ENCODE measurements around the gene TANC1. TPM values are rescaled to one million over a fixed set of nuclear protein-coding genes. Genes with fewer than 3 reads are reported as not detected.

TANC1 gene
- total RNA-seq, 1 experiment from 2014 or later, result 2.5 TPM

DNA sequence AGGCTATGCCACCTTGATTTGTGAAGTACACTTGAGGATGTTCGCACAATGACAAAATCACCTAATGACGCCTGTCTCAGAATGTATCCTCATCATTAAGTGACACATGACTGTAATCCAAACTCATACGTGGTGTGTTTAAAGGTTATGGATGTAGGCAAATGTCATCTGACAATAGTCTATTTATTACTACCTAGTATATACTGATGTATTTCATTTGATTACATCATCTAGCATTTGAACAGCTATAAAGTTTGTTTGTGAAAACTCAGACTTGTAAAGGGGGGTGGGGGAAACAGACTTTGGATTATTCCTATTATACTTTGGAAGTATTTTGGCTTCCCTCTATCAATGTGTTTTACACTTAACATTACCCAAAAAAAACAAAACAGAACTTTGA lies 129.9 kb downstream of the TANC1 start:
- WGBS (ENCODE audit: extremely low coverage, insufficient read length, low lambda C conversion rate), result no CpG with 5 or more reads among the region's 3 CpGs
- no peak overlapping the region for H3K9ac ChIP-seq (ENCODE audit: extremely low read depth, insufficient read length, low read length)
- H3K27me3 ChIP-seq (ENCODE audit: insufficient read depth, low read length), result no peaks in the 10 kb centered on the region
- Mint-ChIP-seq H3K27ac (no peak overlapping the region), H3K4me3 (no peak overlapping the region), H3K27me3 (ENCODE audit: low read depth) (no peaks in the 10 kb centered on the region; the same call in none of the 2 replicates), H3K9me3 (peaks cover 12 to 13% of the 10 kb centered on the region in 2 experiments), H3K36me3 (ENCODE audit: insufficient read depth in 1 of 3, low read depth in 3 of 3) (peaks cover 4 to 14% (median 9%) of the 10 kb centered on the region in 3 experiments; a peak in 6 of 7 replicates), H3K4me1 (0 out of 4 replicates have a peak, but pooled peaks cover 0 to 2% of the 10 kb centered on the region in 2 experiments)
- H3K9me3 ChIP-seq (ENCODE audit: control insufficient read depth, low read depth, low read length), result no peaks in the 10 kb centered on the region
- TF ChIP-seq, protein P1, sequence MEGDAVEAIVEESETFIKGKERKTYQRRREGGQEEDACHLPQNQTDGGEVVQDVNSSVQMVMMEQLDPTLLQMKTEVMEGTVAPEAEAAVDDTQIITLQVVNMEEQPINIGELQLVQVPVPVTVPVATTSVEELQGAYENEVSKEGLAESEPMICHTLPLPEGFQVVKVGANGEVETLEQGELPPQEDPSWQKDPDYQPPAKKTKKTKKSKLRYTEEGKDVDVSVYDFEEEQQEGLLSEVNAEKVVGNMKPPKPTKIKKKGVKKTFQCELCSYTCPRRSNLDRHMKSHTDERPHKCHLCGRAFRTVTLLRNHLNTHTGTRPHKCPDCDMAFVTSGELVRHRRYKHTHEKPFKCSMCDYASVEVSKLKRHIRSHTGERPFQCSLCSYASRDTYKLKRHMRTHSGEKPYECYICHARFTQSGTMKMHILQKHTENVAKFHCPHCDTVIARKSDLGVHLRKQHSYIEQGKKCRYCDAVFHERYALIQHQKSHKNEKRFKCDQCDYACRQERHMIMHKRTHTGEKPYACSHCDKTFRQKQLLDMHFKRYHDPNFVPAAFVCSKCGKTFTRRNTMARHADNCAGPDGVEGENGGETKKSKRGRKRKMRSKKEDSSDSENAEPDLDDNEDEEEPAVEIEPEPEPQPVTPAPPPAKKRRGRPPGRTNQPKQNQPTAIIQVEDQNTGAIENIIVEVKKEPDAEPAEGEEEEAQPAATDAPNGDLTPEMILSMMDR (conservative IDR thresholded peaks at IDR 0.05), result no peak
- no peak overlapping the region for H4K91ac ChIP-seq (ENCODE audit: insufficient read length, low read depth, low read length)
- no peak overlapping the region for H3K27ac ChIP-seq (ENCODE audit: insufficient read length, low read depth, low read length)
- no peak overlapping the region for H4K8ac ChIP-seq (replicated peaks; ENCODE audit: insufficient read length, low read depth, low read length)
- no peak overlapping the region for H3K18ac ChIP-seq (ENCODE audit: insufficient read length, low read depth, low read length)
- no peak overlapping the region for H2BK15ac ChIP-seq (ENCODE audit: low read depth, low read length)
- H3K23ac ChIP-seq (ENCODE audit: insufficient read length, low read depth, low read length), result no peak overlapping the region
- no peak overlapping the region for H3K4me2 ChIP-seq (ENCODE audit: insufficient read depth, insufficient read length, low read length)
- no peaks in the 10 kb centered on the region for H3K79me1 ChIP-seq (ENCODE audit: insufficient read depth, low read depth, low read length, poor library complexity, severe bottlenecking)
- H2BK5ac ChIP-seq (ENCODE audit: insufficient read length, low read length), result no peak overlapping the region
- H3K4me1 ChIP-seq (ENCODE audit: insufficient read depth, low read length), result no peaks in the 10 kb centered on the region
- H3K56ac ChIP-seq (ENCODE audit: insufficient read length, low read depth, low read length), result no peak overlapping the region
- no peaks in the 10 kb centered on the region for H3K79me2 ChIP-seq (ENCODE audit: insufficient read depth, low read length)
- H2BK20ac ChIP-seq (ENCODE audit: low read depth, low read length, poor library complexity, severe bottlenecking), result no peak overlapping the region
- H2BK120ac ChIP-seq (ENCODE audit: low read depth, low read length, poor library complexity, severe bottlenecking), result no peak overlapping the region
- no peak overlapping the region for H2AFZ ChIP-seq (ENCODE audit: low read length)
- no peak for DNase-seq
- H3K4ac ChIP-seq (ENCODE audit: low read depth, low read length), result no peak overlapping the region
- H4K20me1 ChIP-seq (ENCODE audit: control insufficient read depth, insufficient read depth, insufficient read length), result no peaks in the 10 kb centered on the region
- H4K5ac ChIP-seq (ENCODE audit: insufficient read length, low read depth, low read length), result no peak overlapping the region
- no peaks in the 10 kb centered on the region for H3K23me2 ChIP-seq (ENCODE audit: insufficient read length, low read depth, low read length, poor library complexity, severe bottlenecking)
- no peak overlapping the region for H2AK5ac ChIP-seq (ENCODE audit: insufficient read length, low read length)
- no peak overlapping the region for H3T11ph ChIP-seq (ENCODE audit: low read length)
- H2BK12ac ChIP-seq (ENCODE audit: insufficient read length, low read depth, low read length), result no peak overlapping the region
- H3K14ac ChIP-seq (ENCODE audit: insufficient read depth, low read length), result no peak overlapping the region
